PC-3 (cell line): Measurements from ENCODE around the gene CYGB. TPM values are rescaled to one million over a fixed set of nuclear protein-coding genes. Genes with fewer than 3 reads are reported as not detected.

Experiments used
- ATAC-seq: fragments of 200-7000 bp; cut with Tn5 transposase; 2 replicates; pipeline ENCODE4 v1.9.1; 2020; ENCODE audit warnings: mild to moderate bottlenecking, moderate library complexity
- BruUV-seq: library from RNA; stranded (reverse); fragments of 400-500 nt; replicated peaks from 2 replicates; lab custom pipeline; 2021; lab: Mats Ljungman, UMichigan
- CTCF ChIA-PET: fragments of 300-600 bp; sonication (Branson Sonifier 250); formaldehyde crosslinking; loops from one replicate; lab custom pipeline; 2022; ENCODE audit warnings: antibody characterized with exemption; lab: Charles Lee
- POLR2A ChIA-PET: fragments of 300-600 bp; sonication (Branson Sonifier 250); formaldehyde crosslinking; loops from one replicate; lab custom pipeline; 2022; ENCODE audit warnings: antibody characterized with exemption; ENCODE audit not compliant: unreplicated experiment; lab: Charles Lee
- DNase-seq: peaks from one replicate; pipeline ENCODE4 v3.0.0-alpha.2; 2015
- H2AFZ ChIP-seq: fragments of 300-600 bp; sonication (generic); 2 replicates; pipeline ENCODE4 v1.6.0; 2016; ENCODE audit warnings: antibody characterized with exemption, low read length
- H3F3A ChIP-seq: fragments of 300-600 bp; sonication (generic); one replicate; pipeline ENCODE4 v1.6.0; 2017; ENCODE audit warnings: antibody characterized with exemption, low read length, control low read depth, mild to moderate bottlenecking; ENCODE audit not compliant: unreplicated experiment
- H3K27ac ChIP-seq: fragments of 300-600 bp; sonication (generic); 2 replicates; pipeline ENCODE4 v1.5.1; 2016; ENCODE audit warnings: mild to moderate bottlenecking, low read length
- H3K27me3 ChIP-seq: fragments of 300-600 bp; sonication (generic); 2 replicates; pipeline ENCODE4 v1.6.1; 2016; ENCODE audit warnings: low read length, mixed read lengths
- H3K36me3 ChIP-seq: fragments of 300-600 bp; sonication (generic); 2 replicates; pipeline ENCODE4 v1.6.1; 2016; ENCODE audit warnings: low read depth, mixed run types, low read length, mixed read lengths
- H3K4me1 ChIP-seq: fragments of 300-600 bp; sonication (generic); 2 replicates; pipeline ENCODE4 v1.5.1; 2016; ENCODE audit warnings: low read length; ENCODE audit not compliant: insufficient read depth
- H3K4me2 ChIP-seq: fragments of 300-600 bp; sonication (generic); 2 replicates; pipeline ENCODE4 v1.6.0; 2016; ENCODE audit warnings: low read length
- H3K4me3 ChIP-seq: fragments of 300-600 bp; sonication (generic); 2 replicates; pipeline ENCODE4 v1.5.1; 2016; ENCODE audit warnings: mild to moderate bottlenecking, low read length, mixed read lengths
- H3K79me2 ChIP-seq: fragments of 300-600 bp; sonication (generic); 2 replicates; pipeline ENCODE4 v1.6.1; 2017; ENCODE audit warnings: low read length, mixed read lengths
- H3K9ac ChIP-seq: fragments of 300-600 bp; sonication (generic); 2 replicates; pipeline ENCODE4 v1.6.0; 2016; ENCODE audit warnings: mild to moderate bottlenecking, low read length
- H3K9me2 ChIP-seq: fragments of 300-600 bp; sonication (generic); replicated peaks from 2 replicates; pipeline ENCODE4 v1.6.1; 2016; ENCODE audit warnings: mixed run types, low read length, mixed read lengths
- H3K9me3 ChIP-seq: fragments of 300-600 bp; sonication (generic); 2 replicates; pipeline ENCODE4 v1.6.1; 2016; ENCODE audit warnings: low read length, mixed read lengths
- H4K20me1 ChIP-seq: fragments of 300-600 bp; sonication (generic); 2 replicates; pipeline ENCODE4 v1.6.1; 2016; ENCODE audit warnings: low read length, mixed read lengths
- EZH2 ChIP-seq: fragments of 300-600 bp; sonication (generic); IDR thresholded peaks from one replicate; pipeline ENCODE4 v1.6.1; 2017; ENCODE audit warnings: antibody characterized with exemption, mild to moderate bottlenecking, low read length; ENCODE audit not compliant: unreplicated experiment
- EZH2phosphoT487 ChIP-seq: fragments of 300-600 bp; sonication (generic); IDR thresholded peaks from 2 replicates; pipeline ENCODE4 v1.6.1; 2018; ENCODE audit warnings: mild to moderate bottlenecking, antibody characterized with exemption, low read length, borderline replicate concordance
- intact Hi-C: fragments of 100-400 bp; cut with micrococcal nuclease; formaldehyde crosslinking; loops from 2 replicates; pipeline ENCODE4 v1.9.0; 2023
- total RNA-seq: library from RNA; depleted of rRNA; stranded (reverse); fragments of >200 nt; gene quantifications from 2 replicates; pipeline ENCODE4 v1.2.3, GENCODE V29; 2014
- TF ChIP-seq, protein P1 (sequence below): fragments of 300-600 bp; sonication (generic); conservative IDR thresholded peaks from 2 replicates; pipeline ENCODE4 v1.5.1; 2017; ENCODE audit warnings: antibody characterized with exemption, low read depth, mild to moderate bottlenecking, low read length

The CYGB gene
- total RNA-seq, 1 experiment from 2014 or later: 0.62 TPM

DNA sequence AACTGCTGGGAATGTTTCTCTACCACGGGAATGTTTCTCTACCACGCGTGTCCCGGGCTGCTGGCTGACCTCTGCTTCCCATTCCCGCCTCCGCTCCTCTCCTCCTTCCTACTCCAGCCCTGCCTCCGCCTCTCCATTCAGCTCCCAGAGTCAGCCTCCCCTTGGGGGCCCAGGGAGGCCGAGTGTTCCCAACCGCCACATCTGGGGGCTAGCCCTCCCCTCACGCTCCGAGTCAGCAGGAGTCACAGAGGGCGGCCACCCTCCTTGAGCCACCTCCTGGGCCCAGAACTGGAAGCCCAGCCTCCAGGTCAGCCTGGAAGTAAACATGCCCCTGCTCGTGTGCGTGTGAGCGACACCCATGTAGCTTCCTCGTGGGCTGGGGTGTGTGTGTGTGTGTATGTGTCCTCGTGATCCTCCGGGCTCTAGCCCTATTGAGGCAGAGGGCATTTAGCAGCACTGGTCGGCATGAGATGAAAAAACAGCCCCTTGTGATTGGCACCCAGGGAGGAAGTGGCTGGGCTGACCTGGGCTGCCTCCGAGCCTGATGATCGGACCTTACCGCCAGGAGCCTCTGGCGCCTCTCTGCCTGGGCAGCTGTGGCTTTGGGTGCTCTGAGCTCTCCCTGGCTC is 7.3 kb downstream of the CYGB start:
- Histone ChIP-seq H3K9ac (peak overlapping the region; percentile 55), H3K36me3 (no peaks in the 10 kb centered on the region), H3K79me2 (no peaks in the 10 kb centered on the region), H3F3A (no peaks in the 10 kb centered on the region), H3K4me1 (peaks cover 38% of the 10 kb centered on the region), H3K4me3 (no peak overlapping the region), H4K20me1 (no peaks in the 10 kb centered on the region), H3K9me3 (no peaks in the 10 kb centered on the region), H2AFZ (peak overlapping the region; percentile 25; the same call in 1 of the 2 replicates), H3K9me2 (no peaks in the 10 kb centered on the region), H3K4me2 (peak overlapping the region; percentile 34; the same call in 1 of the 2 replicates), H3K27me3 (no peaks in the 10 kb centered on the region), H3K27ac (peak overlapping the region; percentile 71)
- TF ChIP-seq, protein P1, sequence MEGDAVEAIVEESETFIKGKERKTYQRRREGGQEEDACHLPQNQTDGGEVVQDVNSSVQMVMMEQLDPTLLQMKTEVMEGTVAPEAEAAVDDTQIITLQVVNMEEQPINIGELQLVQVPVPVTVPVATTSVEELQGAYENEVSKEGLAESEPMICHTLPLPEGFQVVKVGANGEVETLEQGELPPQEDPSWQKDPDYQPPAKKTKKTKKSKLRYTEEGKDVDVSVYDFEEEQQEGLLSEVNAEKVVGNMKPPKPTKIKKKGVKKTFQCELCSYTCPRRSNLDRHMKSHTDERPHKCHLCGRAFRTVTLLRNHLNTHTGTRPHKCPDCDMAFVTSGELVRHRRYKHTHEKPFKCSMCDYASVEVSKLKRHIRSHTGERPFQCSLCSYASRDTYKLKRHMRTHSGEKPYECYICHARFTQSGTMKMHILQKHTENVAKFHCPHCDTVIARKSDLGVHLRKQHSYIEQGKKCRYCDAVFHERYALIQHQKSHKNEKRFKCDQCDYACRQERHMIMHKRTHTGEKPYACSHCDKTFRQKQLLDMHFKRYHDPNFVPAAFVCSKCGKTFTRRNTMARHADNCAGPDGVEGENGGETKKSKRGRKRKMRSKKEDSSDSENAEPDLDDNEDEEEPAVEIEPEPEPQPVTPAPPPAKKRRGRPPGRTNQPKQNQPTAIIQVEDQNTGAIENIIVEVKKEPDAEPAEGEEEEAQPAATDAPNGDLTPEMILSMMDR: no peak
- TF ChIP-seq EZH2: no peak
- no peak for TF ChIP-seq EZH2phosphoT487
- CTCF ChIA-PET: interaction anchor here (1.2 kb wide), 2 partner anchors 16 to 94 kb away, joined by 3 to 9 read pairs; no protein-coding TSS in a partner anchor
- POLR2A ChIA-PET: no interaction called here
- no TSS peak for BruUV-seq
- no peak for DNase-seq
- intact Hi-C loops: no loop called here
- ATAC-seq: no peak

DNA sequence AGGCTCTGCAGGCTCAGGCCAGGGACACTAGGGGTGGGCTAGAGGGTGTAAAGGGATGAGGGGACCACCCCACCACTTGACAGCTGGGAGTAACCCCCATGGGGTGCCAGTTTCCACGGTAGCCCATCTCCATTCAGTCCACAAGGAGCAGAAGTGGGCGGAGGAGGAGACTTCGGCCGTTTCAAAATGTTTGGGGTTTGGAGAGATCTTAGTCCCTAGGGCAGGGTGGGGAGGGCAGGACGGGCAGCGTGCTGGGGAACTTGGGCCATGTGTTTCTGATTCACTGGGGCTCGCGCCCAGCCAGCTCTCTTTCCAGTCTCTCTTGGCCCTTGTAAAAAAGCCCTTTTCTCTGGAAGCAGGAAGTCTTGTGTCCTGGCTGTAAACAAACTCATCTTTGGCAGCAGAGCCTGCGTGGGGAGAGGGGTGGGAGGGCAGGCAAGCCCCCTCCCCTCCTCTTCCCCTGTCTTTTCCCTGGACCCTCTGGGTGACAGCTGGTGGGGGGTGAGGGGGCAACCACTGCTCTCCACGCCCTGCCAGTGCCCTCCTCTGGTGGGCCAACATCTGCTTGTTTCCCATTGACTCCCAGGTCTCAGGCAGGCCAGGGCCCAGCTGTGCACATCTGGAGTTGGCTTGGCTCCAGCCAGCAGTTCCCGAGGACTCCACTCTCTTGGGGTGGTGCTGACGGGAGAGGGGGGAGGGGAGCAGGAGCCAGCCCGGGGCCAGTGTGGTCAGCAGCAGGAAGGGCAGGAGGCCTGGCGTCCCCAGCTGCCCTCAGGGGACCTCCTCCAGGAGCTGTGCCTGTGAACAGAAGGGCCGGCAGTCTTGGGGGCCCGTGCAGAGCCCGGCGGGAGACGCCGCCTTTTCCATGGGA is 8.1 kb downstream of the CYGB start:
- no peak overlapping the region for H3K4me3 ChIP-seq
- DNase-seq (peak; percentile 70), ATAC-seq (peak; percentile 48)
- no peaks in the 10 kb centered on the region for H3K79me2 ChIP-seq
- H3K27ac ChIP-seq: peak overlapping the region; percentile 71
- peaks cover 46% of the 10 kb centered on the region for H3K4me1 ChIP-seq
- peak overlapping the region; percentile 25 for H2AFZ ChIP-seq
- peak overlapping the region; percentile 55 for H3K9ac ChIP-seq
- no peaks in the 10 kb centered on the region for H3F3A ChIP-seq
- H3K4me2 ChIP-seq: peak overlapping the region; percentile 34
- H3K9me2 ChIP-seq: no peaks in the 10 kb centered on the region
- H3K27me3 ChIP-seq: no peaks in the 10 kb centered on the region
- intact Hi-C loops: no loop called here
- H3K9me3 ChIP-seq: no peaks in the 10 kb centered on the region
- no peaks in the 10 kb centered on the region for H4K20me1 ChIP-seq
- TF ChIP-seq EZH2 (no peak), EZH2phosphoT487 (no peak)
- TF ChIP-seq, protein P1: no peak
- H3K36me3 ChIP-seq: no peaks in the 10 kb centered on the region
- ChIA-PET POLR2A (interaction anchor here (1.0 kb wide), 1 partner anchor 17 kb away, joined by 9 read pairs; no protein-coding TSS in a partner anchor), CTCF (interaction anchor here (0.6 to 1.2 kb wide), 7 partner anchors 11 to 259 kb away, joined by 3 to 9 read pairs (median 4); no protein-coding TSS in a partner anchor)
- no TSS peak for BruUV-seq
